Nucleus accumbens (tissue), 56 donors: ENCODE results near the gene GATD1.
A peak's percentile ranks its signal among the peaks of the same experiment; 100 is the strongest.

Experiments used
- DNase-seq, 56 donors: peaks; one replicate each; lab custom pipeline; 2025; lab: John Stamatoyannopoulos, UW

The GATD1 gene

GRCh38 chr11:786235-787083, 9.2 kb upstream of the GATD1 start:
- peak in 1 of 56 donors; percentile 30 for DNase-seq

- DNase-seq: peak in 51 of 56 donors; percentile 23 to 88 (median 65)
Observed at GRCh38 chr11:783581-784015, 6.3 kb upstream of the GATD1 start.

DNA sequence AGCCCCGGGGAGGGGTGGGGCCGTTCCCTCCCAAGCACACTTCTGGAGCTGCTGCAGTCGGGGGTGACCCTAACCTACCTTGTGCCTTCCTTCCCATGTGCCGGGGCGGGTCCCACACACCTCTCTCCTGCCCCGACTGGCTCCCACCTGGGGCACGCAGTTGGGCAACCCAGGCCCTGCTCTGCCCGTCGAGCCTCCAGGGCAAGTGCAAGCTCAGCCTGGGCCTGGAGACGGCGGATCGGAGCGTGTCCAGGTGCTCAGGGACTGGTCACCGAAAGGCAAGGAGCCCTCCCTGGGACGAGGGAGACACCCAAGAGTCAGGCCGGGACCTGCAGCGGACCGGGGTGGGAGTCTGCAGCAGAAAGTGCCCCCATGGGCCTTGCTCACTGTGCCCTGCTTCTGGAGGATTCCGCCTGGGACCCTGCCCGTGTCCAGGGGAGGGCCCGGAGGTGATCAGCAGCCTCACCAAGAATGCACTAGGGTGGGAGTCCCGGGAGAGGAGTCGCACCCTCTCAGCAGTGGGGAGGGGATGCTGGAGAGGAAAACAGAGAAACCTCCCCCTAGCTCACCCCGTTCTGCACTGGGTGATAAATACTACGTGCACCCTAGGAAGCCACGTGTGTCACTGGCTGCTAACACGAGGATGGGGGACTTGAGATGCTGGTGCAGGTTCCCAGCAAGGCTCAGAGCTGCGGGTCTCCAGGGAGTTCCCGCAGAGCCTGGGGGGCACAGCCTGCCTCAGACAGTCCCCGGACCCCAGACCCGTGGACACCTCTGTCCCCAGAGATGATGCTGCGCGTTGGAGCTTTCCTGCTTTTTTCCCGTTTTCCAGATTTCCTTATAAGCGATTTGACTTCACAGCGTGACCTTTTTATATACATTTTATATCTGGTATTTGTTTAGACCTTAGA, 5.2 kb upstream of the GATD1 start:
- DNase-seq: no peak

DNA sequence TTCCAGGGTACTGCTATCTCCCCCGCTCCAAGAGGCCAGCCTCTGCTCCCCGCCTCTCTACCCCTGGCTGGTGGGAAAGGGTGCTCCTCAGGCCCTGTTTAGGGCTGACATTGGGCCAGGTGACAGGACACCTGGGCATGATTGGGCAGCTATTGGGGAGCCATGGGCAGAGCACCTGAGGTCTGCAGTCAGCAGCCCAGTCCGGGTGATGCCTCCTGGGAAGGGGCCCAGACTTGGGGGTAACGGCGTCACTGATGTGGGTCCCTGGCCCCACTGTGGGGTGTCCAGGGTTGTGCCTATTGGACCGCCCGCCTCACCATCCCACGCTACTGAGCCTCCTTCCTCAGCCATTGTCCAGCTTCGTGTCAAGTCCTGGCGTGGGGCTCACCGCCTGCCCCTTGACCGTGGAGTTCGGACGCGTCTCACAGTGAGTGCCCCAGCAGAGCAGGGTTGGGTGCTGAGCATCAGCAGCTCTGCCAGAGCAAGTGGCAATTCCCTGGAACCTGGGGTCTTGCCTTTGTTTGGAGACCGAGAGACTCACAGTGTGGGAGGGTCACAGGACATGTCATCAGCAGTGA, 2.8 kb upstream of the GATD1 start:
- no peak for DNase-seq

GRCh38 chr11:778976-779954, 2.0 kb upstream of the GATD1 start:
- DNase-seq: no peak

GRCh38 chr11:776561-777287, 563 bp downstream of the GATD1 start:
- DNase-seq: no peak

- DNase-seq: no peak
Observed at GRCh38 chr11:776263-776560, 1.1 kb downstream of the GATD1 start.

GRCh38 chr11:774873-775592, 2.3 kb downstream of the GATD1 start:
- DNase-seq: no peak

DNA sequence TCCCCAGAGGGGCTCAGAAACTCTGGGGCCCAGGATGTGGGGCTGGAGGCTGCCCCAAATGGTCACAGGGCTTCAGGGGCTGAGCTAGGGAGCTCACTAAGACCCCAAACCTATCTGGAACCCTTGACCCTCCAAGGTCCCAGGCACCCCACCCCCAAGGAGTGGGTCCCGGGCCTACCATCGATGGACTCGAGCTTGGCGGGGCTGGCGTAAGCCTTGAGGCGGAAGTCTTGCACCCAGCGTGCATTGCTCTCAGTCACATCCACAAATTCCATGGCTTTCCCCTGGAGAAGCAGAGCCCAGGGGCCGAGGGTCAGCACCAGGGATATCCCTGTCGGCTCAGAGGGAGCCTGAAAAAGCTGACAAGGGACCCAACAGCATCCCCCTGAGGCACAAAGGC, 3.5 kb downstream of the GATD1 start:
- no peak for DNase-seq

- no peak for DNase-seq
Observed at GRCh38 chr11:773425-773824, 3.9 kb downstream of the GATD1 start.

- DNase-seq: peak in 55 of 56 donors; percentile 40 to 98 (median 89)
Observed at GRCh38 chr11:772429-773390, 4.6 kb downstream of the GATD1 start.

GRCh38 chr11:771617-772204, 5.6 kb downstream of the GATD1 start:
- DNase-seq: no peak

DNA sequence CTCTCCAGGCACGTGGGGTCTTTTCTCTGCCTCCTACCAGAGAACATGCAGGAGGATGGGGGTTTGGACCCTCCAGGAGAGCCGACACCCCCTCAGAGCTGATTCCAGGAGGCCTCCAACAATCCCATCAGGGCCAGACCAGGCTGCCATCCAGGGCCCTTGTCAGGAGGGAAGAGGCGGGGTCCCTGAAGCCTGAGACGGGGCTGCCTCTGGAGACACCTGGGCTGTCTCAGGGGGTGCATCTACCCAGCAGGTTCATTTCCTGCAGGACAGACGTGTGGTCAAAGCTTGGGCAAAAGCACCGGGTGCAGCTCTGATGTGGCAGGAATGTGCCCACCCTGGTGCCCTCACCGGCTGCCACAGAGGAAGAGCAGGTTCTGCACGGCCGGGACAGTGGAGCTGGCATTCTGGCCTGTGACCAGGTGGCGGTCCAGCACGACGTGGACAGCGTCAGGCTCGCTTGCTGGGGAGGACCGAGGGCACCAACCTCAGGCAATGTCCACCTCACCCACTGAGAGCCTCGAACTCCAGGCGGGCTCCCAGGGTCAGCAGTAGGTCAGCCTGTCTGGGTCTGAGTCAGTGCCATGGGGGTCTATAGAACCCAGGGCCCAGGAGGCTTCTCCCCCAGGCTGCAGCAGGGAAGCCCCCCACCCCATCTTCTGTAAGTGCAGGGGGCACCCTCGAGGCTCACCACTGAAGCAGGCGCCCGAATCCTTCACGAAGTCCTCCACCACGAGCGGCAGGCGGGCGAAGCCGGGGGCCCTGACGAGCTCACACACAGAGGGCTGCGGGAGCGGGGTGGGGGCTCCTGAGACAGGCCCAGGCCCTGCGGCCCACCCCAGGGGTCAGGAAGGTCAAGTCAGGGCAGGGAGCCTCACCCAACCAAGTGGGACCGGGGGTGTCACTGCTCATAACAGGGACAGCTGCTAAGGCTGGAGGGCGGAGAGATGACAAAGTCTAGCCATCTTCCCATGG, 6.4 kb downstream of the GATD1 start:
- DNase-seq: no peak

- DNase-seq: no peak
Observed at GRCh38 chr11:769887-770641, 7.2 kb downstream of the GATD1 start.

DNA sequence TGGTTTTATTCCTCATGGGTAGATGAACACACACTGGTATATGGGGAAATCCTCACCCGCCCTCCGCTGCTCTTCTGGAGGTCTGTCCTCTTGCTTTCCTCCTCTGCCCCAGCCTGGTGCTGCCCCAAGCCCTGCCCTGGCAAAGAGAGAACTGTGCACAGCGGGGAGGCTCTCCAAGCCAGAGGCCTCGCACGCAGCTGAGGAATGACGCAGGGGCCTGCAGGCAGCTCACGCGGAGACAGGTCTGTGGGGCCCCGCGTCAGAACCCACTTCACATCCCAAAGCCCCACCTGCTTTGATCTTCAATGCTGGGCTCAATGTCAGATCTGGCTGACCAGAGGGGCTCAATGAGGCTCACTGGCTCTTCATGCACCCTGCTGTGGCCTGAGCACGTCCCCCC, 10.0 kb downstream of the GATD1 start:
- no peak for DNase-seq
